Ishikawa (cell line): Measurements from ENCODE around the gene EIPR1.

ENCODE experiments used
- CEBPB ChIP-seq: IDR thresholded peaks from 2 replicates; pipeline ENCODE4 v1.6.1; 2012
- CREB1 ChIP-seq: IDR thresholded peaks from 2 replicates; pipeline ENCODE4 v1.6.1; 2012; ENCODE audit warnings: low read depth
- EGR1 ChIP-seq: IDR thresholded peaks from 2 replicates; pipeline ENCODE4 v1.6.1; 2012
- EP300 ChIP-seq: IDR thresholded peaks from 2 replicates; pipeline ENCODE4 v1.6.1; 2012; ENCODE audit warnings: borderline replicate concordance
- FOXM1 ChIP-seq: IDR thresholded peaks from 2 replicates; pipeline ENCODE4 v1.6.1; 2012; ENCODE audit warnings: low read depth, borderline replicate concordance
- NFIC ChIP-seq: IDR thresholded peaks from 2 replicates; pipeline ENCODE4 v1.6.1; 2012
- RAD21 ChIP-seq: IDR thresholded peaks from 2 replicates; pipeline ENCODE4 v1.6.1; 2012; ENCODE audit warnings: low read depth
- TAF1 ChIP-seq: IDR thresholded peaks from 2 replicates; pipeline ENCODE4 v1.6.1; 2012; ENCODE audit warnings: low read depth, mild to moderate bottlenecking
- TCF12 ChIP-seq: IDR thresholded peaks from 2 replicates; pipeline ENCODE4 v1.6.1; 2012; ENCODE audit warnings: low read depth
- TEAD4 ChIP-seq: IDR thresholded peaks from 2 replicates; pipeline ENCODE4 v1.6.1; 2012
- YY1 ChIP-seq: IDR thresholded peaks from 2 replicates; pipeline ENCODE4 v1.6.1; 2012; ENCODE audit warnings: low read depth
- ZBTB7A ChIP-seq: IDR thresholded peaks from 2 replicates; pipeline ENCODE4 v1.6.1; 2012; ENCODE audit warnings: low read depth
- TF ChIP-seq, protein P1 (sequence below): IDR thresholded peaks from 2 replicates; pipeline ENCODE4 v1.6.1; 2012
- TF ChIP-seq, protein P2 (sequence below): IDR thresholded peaks from 2 replicates; pipeline ENCODE4 v1.6.1; 2012; ENCODE audit warnings: low read depth, mild to moderate bottlenecking
- TF ChIP-seq, protein P3 (sequence below): IDR thresholded peaks from 2 replicates; pipeline ENCODE4 v1.6.1; 2012

EIPR1 gene

DNA sequence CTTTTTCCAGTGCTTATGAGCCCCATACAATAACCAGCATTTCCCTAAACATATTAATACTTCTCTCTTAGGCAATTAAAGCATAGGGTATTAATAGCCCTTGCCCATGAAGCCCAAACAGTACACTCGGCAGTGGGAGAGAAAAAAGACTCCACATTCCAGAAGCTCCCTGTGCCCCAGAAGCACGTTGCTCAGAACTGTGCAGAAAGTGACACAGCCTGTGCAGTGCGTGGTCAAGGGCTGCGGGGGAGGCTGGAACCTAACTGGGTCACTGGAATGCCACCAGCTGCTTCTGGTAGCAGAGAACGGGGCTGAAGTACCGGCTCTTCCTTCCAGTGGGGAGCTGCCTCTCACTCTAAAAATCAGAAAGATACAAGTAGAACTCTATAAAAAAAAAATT is 32.7 kb downstream of the EIPR1 start:
- TF ChIP-seq EP300 = no peak
- TF ChIP-seq NFIC = no peak
- no peak for TF ChIP-seq RAD21
- TF ChIP-seq FOXM1 = no peak

DNA sequence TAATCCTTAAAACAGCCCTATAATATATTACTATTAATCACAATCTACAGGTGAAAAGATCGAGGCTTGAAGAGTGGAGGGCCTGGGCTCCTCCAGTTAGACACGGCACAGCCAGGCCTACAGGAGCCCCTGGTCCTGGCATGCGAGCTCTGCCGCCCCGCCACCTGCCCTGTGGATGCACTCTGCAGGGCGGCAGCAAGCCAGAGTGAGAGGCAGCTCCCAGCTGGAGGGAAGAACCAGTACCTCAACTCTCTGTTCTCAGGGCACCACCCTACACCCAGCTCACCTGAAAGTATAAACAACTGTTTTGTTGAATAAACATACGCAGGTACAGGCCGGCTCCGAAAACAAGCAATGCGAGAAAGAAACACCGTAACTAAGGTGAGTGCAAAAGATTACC is 34.6 kb downstream of the EIPR1 start:
- TF ChIP-seq CEBPB (no peak), TEAD4 (no peak), EGR1 (no peak), EP300 (no peak), CREB1 (no peak), YY1 (no peak), TCF12 (no peak), ZBTB7A (no peak), FOXM1 (no peak), TAF1 (no peak), RAD21 (no peak)
- TF ChIP-seq, protein P1, sequence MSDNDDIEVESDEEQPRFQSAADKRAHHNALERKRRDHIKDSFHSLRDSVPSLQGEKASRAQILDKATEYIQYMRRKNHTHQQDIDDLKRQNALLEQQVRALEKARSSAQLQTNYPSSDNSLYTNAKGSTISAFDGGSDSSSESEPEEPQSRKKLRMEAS = no peak
- TF ChIP-seq, protein P2, sequence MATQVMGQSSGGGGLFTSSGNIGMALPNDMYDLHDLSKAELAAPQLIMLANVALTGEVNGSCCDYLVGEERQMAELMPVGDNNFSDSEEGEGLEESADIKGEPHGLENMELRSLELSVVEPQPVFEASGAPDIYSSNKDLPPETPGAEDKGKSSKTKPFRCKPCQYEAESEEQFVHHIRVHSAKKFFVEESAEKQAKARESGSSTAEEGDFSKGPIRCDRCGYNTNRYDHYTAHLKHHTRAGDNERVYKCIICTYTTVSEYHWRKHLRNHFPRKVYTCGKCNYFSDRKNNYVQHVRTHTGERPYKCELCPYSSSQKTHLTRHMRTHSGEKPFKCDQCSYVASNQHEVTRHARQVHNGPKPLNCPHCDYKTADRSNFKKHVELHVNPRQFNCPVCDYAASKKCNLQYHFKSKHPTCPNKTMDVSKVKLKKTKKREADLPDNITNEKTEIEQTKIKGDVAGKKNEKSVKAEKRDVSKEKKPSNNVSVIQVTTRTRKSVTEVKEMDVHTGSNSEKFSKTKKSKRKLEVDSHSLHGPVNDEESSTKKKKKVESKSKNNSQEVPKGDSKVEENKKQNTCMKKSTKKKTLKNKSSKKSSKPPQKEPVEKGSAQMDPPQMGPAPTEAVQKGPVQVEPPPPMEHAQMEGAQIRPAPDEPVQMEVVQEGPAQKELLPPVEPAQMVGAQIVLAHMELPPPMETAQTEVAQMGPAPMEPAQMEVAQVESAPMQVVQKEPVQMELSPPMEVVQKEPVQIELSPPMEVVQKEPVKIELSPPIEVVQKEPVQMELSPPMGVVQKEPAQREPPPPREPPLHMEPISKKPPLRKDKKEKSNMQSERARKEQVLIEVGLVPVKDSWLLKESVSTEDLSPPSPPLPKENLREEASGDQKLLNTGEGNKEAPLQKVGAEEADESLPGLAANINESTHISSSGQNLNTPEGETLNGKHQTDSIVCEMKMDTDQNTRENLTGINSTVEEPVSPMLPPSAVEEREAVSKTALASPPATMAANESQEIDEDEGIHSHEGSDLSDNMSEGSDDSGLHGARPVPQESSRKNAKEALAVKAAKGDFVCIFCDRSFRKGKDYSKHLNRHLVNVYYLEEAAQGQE = no peak

DNA sequence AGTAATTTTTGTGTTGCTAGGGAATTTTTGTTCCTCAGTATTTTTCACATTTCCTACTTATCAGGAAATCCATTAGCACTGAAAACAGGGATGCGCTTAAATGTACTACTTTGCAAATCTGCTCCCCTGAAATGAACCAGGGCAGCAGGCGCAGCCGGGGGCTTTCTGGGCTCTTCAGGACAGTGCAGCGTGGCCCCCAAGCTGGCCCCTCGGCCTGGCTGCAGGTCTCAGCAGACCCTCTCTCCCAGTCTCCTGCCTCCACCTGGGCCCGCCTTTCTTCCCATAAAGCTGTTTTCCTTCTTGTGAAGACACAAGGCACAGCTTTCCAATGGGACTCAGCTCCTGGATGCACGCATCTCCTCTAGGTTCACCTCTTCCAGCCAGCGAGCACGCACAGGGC is 35.3 kb downstream of the EIPR1 start:
- TF ChIP-seq EGR1 (no peak), TEAD4 (no peak), YY1 (no peak), FOXM1 (no peak)

DNA sequence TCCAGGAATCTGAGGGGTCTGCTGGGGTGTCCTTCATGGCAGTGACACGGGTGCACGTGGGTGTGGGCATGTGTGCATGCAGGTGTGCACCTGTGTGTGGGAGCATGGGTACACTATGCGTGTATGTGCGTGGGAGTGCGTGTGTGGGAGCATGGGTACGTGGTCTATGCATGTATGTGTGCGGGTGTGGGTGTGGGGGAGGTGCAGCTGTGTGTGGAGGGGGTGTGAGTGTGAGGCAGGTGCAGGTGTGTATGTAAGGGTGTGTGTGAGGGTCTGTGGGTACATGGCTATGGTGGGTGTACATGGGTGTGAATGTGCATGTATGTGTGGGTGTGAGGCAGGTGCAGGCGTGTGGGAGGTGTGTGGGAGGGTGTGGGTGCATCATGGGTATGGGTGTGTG is 36.3 kb downstream of the EIPR1 start:
- TF ChIP-seq CEBPB (no peak), ZBTB7A (no peak), EGR1 (no peak), TEAD4 (no peak), CREB1 (no peak), YY1 (no peak), TAF1 (no peak), RAD21 (no peak), FOXM1 (no peak)
- TF ChIP-seq, protein P2 = no peak
- TF ChIP-seq, protein P3, sequence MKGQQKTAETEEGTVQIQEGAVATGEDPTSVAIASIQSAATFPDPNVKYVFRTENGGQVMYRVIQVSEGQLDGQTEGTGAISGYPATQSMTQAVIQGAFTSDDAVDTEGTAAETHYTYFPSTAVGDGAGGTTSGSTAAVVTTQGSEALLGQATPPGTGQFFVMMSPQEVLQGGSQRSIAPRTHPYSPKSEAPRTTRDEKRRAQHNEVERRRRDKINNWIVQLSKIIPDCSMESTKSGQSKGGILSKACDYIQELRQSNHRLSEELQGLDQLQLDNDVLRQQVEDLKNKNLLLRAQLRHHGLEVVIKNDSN = no peak

DNA sequence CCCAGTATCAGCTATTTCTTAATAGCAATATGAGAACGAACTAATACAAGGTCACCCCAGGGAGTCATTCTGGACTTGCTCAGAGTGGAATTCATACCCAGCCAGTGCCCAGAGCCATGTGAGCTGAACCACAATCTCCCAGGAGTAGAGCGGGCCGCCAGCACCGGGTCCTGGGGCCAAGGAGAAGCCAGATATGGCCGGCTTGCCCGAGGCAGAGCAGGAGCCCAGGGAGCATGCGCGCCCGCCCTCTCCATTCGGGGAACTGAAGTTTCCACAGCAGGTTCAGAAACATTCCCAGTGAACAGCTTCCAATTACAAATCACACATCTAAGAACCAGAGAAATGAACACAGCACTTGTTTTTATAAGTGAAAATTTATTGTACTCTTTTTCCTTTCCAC is 37.5 kb downstream of the EIPR1 start:
- TF ChIP-seq, protein P1 = no peak
- TF ChIP-seq NFIC = no peak

DNA sequence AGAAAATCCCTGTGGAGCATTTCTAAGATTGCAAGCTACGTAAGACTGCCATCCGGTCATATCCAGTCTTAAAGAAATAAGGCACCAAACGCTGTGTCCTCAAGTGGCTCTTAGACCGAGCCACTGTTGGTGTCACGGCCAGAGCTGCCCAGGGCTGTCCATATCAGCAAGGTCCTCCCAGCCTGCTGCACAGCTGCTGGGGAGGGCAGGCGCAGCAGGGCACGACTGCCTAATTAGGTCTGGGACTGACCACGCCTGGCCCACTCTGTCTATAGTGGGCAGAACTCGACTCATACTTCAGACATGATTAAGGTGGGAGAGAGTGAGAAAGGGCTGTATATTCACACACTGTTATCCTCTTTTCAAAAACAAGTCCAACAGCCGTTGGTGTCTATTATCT is 39.3 kb downstream of the EIPR1 start:
- no peak for TF ChIP-seq EP300
- TF ChIP-seq NFIC = no peak
- TF ChIP-seq, protein P1 = no peak
- no peak for TF ChIP-seq ZBTB7A
- TF ChIP-seq FOXM1 = no peak
- TF ChIP-seq, protein P2 = no peak
- TF ChIP-seq TAF1 = no peak
- no peak for TF ChIP-seq CEBPB
- TF ChIP-seq RAD21 = no peak
- no peak for TF ChIP-seq YY1
- no peak for TF ChIP-seq CREB1
- no peak for TF ChIP-seq TCF12
- TF ChIP-seq TEAD4 = no peak
- no peak for TF ChIP-seq EGR1
- TF ChIP-seq, protein P3 = no peak
